A549 treated with DMSO at 1 μM for 4 hours (cell line): Measurements from ENCODE around the gene TFCP2L1. TPM values are rescaled to one million over a fixed set of nuclear protein-coding genes. Genes with fewer than 3 reads are reported as not detected.

Experiments used
- total RNA-seq: library from RNA; stranded (reverse); fragments of 200-300 nt; extraction: Qiagen RNA extraction; gene quantifications from 5 replicates; pipeline ENCODE4 v1.2.3, GENCODE V29; 2022; ENCODE audit warnings: low read depth

Gene TFCP2L1
- total RNA-seq, result 0.78 to 0.94 TPM (median 0.89 TPM) in 5 replicates

GRCh38 chr2:121284463-121285449, at the start of gene TFCP2L1:
Gene TFCP2L1, minus strand, starts transcription at chr2:121285202. Its CDS starts 93 bp downstream, at chr2:121285109.

Other genes with a start within 250 kb of the TFCP2L1 start
- not detected in 5 replicates for gene RNU4ATAC, start 245.7 kb upstream of the TFCP2L1 start, total RNA-seq